MM.1S (cell line): ENCODE data around the gene CNOT10.

Experiments used
- DNase-seq: peaks from one replicate; pipeline ENCODE4 v3.0.0-alpha.2; 2015
- H2AFZ ChIP-seq: fragments of 300-600 bp; sonication (generic); 2 replicates; pipeline ENCODE4 v1.6.0; 2016; ENCODE audit warnings: antibody characterized with exemption, low read length
- H3F3A ChIP-seq: fragments of 300-600 bp; sonication (generic); 2 replicates; pipeline ENCODE4 v1.6.1; 2016; ENCODE audit warnings: mild to moderate bottlenecking, antibody characterized with exemption, low read length, moderate library complexity, mixed read lengths; ENCODE audit not compliant: insufficient read depth
- H3K27ac ChIP-seq: fragments of 300-600 bp; sonication (generic); 2 replicates; pipeline ENCODE4 v1.5.1; 2016; ENCODE audit warnings: mild to moderate bottlenecking, low read length
- H3K27me3 ChIP-seq: fragments of 300-600 bp; sonication (generic); replicated peaks from 2 replicates; pipeline ENCODE4 v1.6.0; 2016; ENCODE audit warnings: low read length; ENCODE audit not compliant: insufficient read depth
- H3K36me3 ChIP-seq: fragments of 300-600 bp; sonication (generic); replicated peaks from 2 replicates; pipeline ENCODE4 v1.6.1; 2016; ENCODE audit warnings: mild to moderate bottlenecking, low read length, mixed read lengths; ENCODE audit not compliant: insufficient read depth
- H3K4me1 ChIP-seq: fragments of 300-600 bp; sonication (generic); 2 replicates; pipeline ENCODE4 v1.6.1; 2016; ENCODE audit warnings: low read length, mixed read lengths
- H3K4me2 ChIP-seq: fragments of 300-600 bp; sonication (generic); 2 replicates; pipeline ENCODE4 v1.6.0; 2016; ENCODE audit warnings: low read depth, low read length
- H3K4me3 ChIP-seq: fragments of 300-600 bp; sonication (generic); 2 replicates; pipeline ENCODE4 v1.5.1; 2016; ENCODE audit warnings: low read length, mixed read lengths
- H3K79me2 ChIP-seq: fragments of 300-600 bp; sonication (generic); 2 replicates; pipeline ENCODE4 v1.6.1; 2016; ENCODE audit warnings: mixed run types, low read length, mixed read lengths
- H3K9ac ChIP-seq: fragments of 300-600 bp; sonication (generic); 2 replicates; pipeline ENCODE4 v1.6.1; 2016; ENCODE audit warnings: low read length, mixed read lengths
- H3K9me2 ChIP-seq: fragments of 300-600 bp; sonication (generic); replicated peaks from 2 replicates; pipeline ENCODE4 v1.6.1; 2016; ENCODE audit warnings: mild to moderate bottlenecking, low read length, mixed read lengths; ENCODE audit not compliant: insufficient read depth
- H3K9me3 ChIP-seq: fragments of 300-600 bp; sonication (generic); replicated peaks from 2 replicates; pipeline ENCODE4 v1.6.1; 2016; ENCODE audit warnings: mild to moderate bottlenecking, low read length, mixed read lengths; ENCODE audit not compliant: insufficient read depth
- H4K20me1 ChIP-seq: fragments of 300-600 bp; sonication (generic); 2 replicates; pipeline ENCODE4 v1.6.1; 2016; ENCODE audit warnings: mild to moderate bottlenecking, low read length, moderate library complexity, mixed read lengths; ENCODE audit not compliant: insufficient read depth
- EZH2 ChIP-seq: fragments of 300-600 bp; sonication (generic); optimal IDR thresholded peaks from 2 replicates; pipeline ENCODE3; 2017; ENCODE audit warnings: low read depth, mild to moderate bottlenecking, antibody characterized with exemption, low read length, mixed read lengths
- EZH2phosphoT487 ChIP-seq: fragments of 300-600 bp; sonication (generic); IDR thresholded peaks from 2 replicates; pipeline ENCODE4 v1.6.1; 2018; ENCODE audit warnings: antibody characterized with exemption, low read length
- TF ChIP-seq, protein P1 (sequence below): fragments of 300-600 bp; sonication (generic); IDR thresholded peaks from 2 replicates; pipeline ENCODE4 v1.5.1; 2016; ENCODE audit warnings: antibody characterized with exemption, low read length, mixed read lengths

The CNOT10 gene

DNA sequence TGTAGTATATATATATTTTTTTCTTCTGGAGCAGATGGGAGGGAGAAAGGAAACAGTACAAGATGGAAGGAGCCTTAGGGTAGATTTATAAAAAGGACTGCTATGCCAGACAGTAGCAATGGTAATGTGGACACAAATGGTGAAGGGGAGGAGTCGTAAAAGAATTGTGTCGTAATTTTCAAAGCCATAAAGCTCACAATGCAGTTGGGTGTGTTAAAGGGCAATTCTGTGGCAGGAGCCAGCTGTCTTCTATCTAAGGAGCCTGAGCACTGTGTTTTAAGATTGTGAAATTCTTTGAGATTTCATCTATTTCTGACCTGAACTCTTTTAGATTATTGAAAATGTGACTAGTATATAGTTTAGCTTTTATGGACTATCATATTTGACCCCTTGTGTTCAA is 58.9 kb downstream of the CNOT10 start:
- Histone ChIP-seq H2AFZ (no peak overlapping the region), H3K27me3 (no peaks in the 10 kb centered on the region), H3K9me3 (no peaks in the 10 kb centered on the region), H4K20me1 (no peaks in the 10 kb centered on the region), H3K9ac (no peak overlapping the region), H3K4me1 (no peaks in the 10 kb centered on the region), H3K27ac (no peak overlapping the region), H3K9me2 (no peaks in the 10 kb centered on the region), H3K4me2 (no peak overlapping the region), H3K4me3 (no peak overlapping the region), H3K36me3 (no peaks in the 10 kb centered on the region), H3K79me2 (no peaks in the 10 kb centered on the region), H3F3A (no peaks in the 10 kb centered on the region)
- TF ChIP-seq EZH2phosphoT487 (no peak), EZH2 (no peak)
- TF ChIP-seq, protein P1, sequence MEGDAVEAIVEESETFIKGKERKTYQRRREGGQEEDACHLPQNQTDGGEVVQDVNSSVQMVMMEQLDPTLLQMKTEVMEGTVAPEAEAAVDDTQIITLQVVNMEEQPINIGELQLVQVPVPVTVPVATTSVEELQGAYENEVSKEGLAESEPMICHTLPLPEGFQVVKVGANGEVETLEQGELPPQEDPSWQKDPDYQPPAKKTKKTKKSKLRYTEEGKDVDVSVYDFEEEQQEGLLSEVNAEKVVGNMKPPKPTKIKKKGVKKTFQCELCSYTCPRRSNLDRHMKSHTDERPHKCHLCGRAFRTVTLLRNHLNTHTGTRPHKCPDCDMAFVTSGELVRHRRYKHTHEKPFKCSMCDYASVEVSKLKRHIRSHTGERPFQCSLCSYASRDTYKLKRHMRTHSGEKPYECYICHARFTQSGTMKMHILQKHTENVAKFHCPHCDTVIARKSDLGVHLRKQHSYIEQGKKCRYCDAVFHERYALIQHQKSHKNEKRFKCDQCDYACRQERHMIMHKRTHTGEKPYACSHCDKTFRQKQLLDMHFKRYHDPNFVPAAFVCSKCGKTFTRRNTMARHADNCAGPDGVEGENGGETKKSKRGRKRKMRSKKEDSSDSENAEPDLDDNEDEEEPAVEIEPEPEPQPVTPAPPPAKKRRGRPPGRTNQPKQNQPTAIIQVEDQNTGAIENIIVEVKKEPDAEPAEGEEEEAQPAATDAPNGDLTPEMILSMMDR, result no peak
- DNase-seq, result no peak

- Histone ChIP-seq H3K36me3 (no peaks in the 10 kb centered on the region), H3K4me3 (no peak overlapping the region), H3K9ac (no peak overlapping the region), H3K9me2 (no peaks in the 10 kb centered on the region), H4K20me1 (no peaks in the 10 kb centered on the region), H3K9me3 (no peaks in the 10 kb centered on the region), H3K27me3 (no peaks in the 10 kb centered on the region), H3K4me2 (no peak overlapping the region), H3F3A (no peaks in the 10 kb centered on the region), H3K79me2 (no peaks in the 10 kb centered on the region), H3K27ac (no peak overlapping the region), H3K4me1 (no peaks in the 10 kb centered on the region), H2AFZ (no peak overlapping the region)
- DNase-seq, result no peak
- TF ChIP-seq, protein P1, result no peak
- TF ChIP-seq EZH2phosphoT487 (no peak), EZH2 (no peak)
These were observed 66.4 kb downstream of the CNOT10 start for GRCh38 chr3:32751377-32751776.

DNA sequence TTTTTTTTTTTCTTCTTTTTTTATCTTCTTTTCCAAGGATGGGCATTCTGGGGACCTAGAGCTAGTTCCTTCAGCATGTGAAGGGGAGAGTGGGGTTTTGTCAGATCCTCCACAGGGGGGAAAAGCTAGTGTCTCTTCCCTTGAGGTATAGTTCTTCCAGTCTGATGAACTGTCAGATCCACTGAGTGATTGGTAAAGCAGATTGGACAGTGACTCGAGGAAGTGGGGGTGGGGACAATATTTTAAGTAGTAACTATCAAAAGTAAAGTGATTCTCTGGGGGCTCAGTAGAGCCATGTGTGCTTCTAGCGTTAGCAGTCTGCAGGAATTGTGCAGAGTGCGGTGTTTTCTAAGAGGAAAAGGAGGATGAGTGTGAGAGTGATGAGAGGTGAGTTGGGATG is 70.8 kb downstream of the CNOT10 start:
- H3K27ac ChIP-seq, result no peak overlapping the region
- TF ChIP-seq, protein P1, result no peak
- TF ChIP-seq EZH2phosphoT487, result no peak
- TF ChIP-seq EZH2, result no peak

More for the DNA sequence above, 70.8 kb downstream of the CNOT10 start:
- H3K4me3 ChIP-seq, result no peak overlapping the region
- no peaks in the 10 kb centered on the region for H4K20me1 ChIP-seq
- H2AFZ ChIP-seq, result no peak overlapping the region
- no peaks in the 10 kb centered on the region for H3K4me1 ChIP-seq
- no peak overlapping the region for H3K4me2 ChIP-seq
- no peaks in the 10 kb centered on the region for H3K9me3 ChIP-seq
- no peaks in the 10 kb centered on the region for H3K27me3 ChIP-seq
- H3K9ac ChIP-seq, result no peak overlapping the region
- no peak for DNase-seq
- H3K79me2 ChIP-seq, result no peaks in the 10 kb centered on the region
- no peaks in the 10 kb centered on the region for H3K9me2 ChIP-seq
- H3F3A ChIP-seq, result no peaks in the 10 kb centered on the region
- H3K36me3 ChIP-seq, result no peaks in the 10 kb centered on the region
